ENCODE results near the gene PRPF8.
"Not testable (repeated sequence)": the region's sequence is repeated elsewhere in the genome, so short reads cannot be mapped to it uniquely, and the experiment has no call there.

PRPF8 gene

DNA sequence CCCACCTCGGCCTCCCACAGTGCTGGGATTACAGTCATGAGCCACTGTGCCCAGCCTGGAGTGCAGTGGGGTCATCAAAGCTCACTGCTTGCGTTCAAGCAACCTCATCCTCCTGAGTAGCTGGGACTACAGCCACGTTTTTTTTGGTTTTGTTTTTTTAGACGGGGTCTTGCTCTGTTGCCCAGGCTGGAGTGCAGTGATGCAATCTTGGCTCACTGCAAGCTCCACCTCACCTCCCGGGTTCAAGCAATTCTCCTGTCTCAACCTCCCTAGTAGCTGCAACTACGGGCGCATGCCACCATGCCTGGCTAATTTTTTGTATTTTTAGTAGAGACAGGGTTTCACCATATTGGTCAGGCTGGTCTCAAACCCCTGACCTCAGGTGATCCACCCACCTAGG lies 31.9 kb downstream of the PRPF8 start:
- not testable (repeated sequence) for H3K4me3 ChIP-seq (ENCODE audit: low read length in 2 of 2); H3K9ac ChIP-seq (ENCODE audit: low read depth in 1 of 2, low read length in 2 of 2); H3K27ac ChIP-seq (ENCODE audit: low read depth in 2 of 2, low read length in 2 of 2); H3K9me3 ChIP-seq (ENCODE audit: control insufficient read depth in 2 of 2, low read length in 2 of 2); H3K27me3 ChIP-seq (ENCODE audit: control insufficient read depth in 2 of 2, insufficient read depth in 2 of 2, low read length in 2 of 2)
- H3K4me1 ChIP-seq (ENCODE audit: control insufficient read depth in 2 of 2, insufficient read depth in 2 of 2, low read length in 2 of 2) = peaks cover 24 to 28% of the 10 kb centered on the region in 2 donors
- peaks cover 65 to 66% of the 10 kb centered on the region in 2 donors for H3K36me3 ChIP-seq (ENCODE audit: control insufficient read depth in 2 of 2, insufficient read depth in 2 of 2, low read length in 2 of 2)

DNA sequence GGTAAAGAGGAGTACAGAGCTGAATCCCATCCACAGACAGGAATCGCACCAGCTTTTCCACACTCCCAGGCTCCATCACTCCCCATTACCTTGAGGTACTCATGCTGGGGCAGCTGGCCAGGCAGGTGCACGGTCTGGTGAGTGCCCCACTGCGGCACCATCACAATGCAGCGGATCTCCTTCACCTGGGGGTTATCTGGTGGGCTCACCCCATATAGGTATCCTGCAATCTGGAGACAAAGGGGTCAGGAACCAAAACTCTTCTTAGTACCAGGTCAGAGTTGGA lies 33.2 kb downstream of the PRPF8 start:
- Histone ChIP-seq H3K4me1 (ENCODE audit: control insufficient read depth in 2 of 2, insufficient read depth in 2 of 2, low read length in 2 of 2) (peaks cover 28 to 32% of the 10 kb centered on the region in 2 donors), H3K9me3 (ENCODE audit: control insufficient read depth in 2 of 2, low read length in 2 of 2) (no peaks in the 10 kb centered on the region), H3K27ac (ENCODE audit: low read depth in 2 of 2, low read length in 2 of 2) (no peak overlapping the region), H3K9ac (ENCODE audit: low read depth in 1 of 2, low read length in 2 of 2) (no peak overlapping the region), H3K36me3 (ENCODE audit: control insufficient read depth in 2 of 2, insufficient read depth in 2 of 2, low read length in 2 of 2) (peaks cover 57 to 62% of the 10 kb centered on the region in 2 donors), H3K4me3 (ENCODE audit: low read length in 2 of 2) (no peak overlapping the region), H3K27me3 (ENCODE audit: control insufficient read depth in 2 of 2, insufficient read depth in 2 of 2, low read length in 2 of 2) (no peaks in the 10 kb centered on the region)

DNA sequence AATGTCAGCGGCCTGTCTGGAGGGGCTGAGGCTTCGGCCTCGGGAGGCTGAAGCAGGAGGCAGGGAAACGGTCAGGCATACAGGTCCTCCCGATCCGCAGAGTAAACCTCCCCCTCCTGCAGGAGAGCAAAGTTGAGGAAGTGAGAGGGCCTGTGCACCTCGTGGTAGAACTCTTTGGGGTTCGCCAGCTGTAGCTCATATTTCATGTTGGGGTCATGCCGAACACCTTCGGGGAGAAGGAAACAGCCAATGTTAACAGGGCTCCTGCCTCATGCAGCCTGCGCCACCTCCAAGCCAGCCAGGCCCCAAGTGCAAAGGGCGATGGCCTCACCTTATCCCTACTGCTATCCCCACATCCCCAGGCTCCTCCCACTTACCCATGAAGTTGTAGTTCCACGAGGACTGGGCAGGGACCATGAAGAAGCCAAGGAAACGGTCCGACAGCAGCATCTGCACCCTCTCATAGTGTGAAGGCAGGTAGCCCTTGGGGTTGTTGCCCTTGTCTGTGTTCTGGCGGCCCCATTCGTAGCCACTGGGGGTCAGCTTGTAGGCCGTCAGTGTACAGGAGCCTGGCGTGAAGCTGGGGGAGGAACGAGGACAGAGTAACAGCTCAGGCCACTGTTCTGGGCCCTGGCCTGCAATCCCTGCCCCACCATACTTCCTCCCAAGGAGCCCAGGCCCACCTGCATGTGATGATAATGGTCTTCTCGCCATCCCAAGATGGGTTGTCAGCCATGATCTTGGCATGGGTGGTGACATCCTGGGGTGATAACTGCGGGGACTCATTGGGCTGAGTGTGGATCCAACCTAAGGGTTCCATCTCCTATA lies 33.7 kb downstream of the PRPF8 start:
- Histone ChIP-seq H3K27me3 (ENCODE audit: control insufficient read depth in 2 of 2, insufficient read depth in 2 of 2, low read length in 2 of 2) (no peaks in the 10 kb centered on the region), H3K4me1 (ENCODE audit: control insufficient read depth in 2 of 2, insufficient read depth in 2 of 2, low read length in 2 of 2) (peaks cover 28 to 33% of the 10 kb centered on the region in 2 donors), H3K9ac (ENCODE audit: low read depth in 1 of 2, low read length in 2 of 2) (peak overlapping the region; percentile 11 to 95), H3K36me3 (ENCODE audit: control insufficient read depth in 2 of 2, insufficient read depth in 2 of 2, low read length in 2 of 2) (peaks cover 57% of the 10 kb centered on the region in 2 donors), H3K27ac (ENCODE audit: low read depth in 2 of 2, low read length in 2 of 2) (peak overlapping the region; percentile 99 to 100), H3K9me3 (ENCODE audit: control insufficient read depth in 2 of 2, low read length in 2 of 2) (no peaks in the 10 kb centered on the region), H3K4me3 (ENCODE audit: low read length in 2 of 2) (peak overlapping the region; percentile 20 to 33)

DNA sequence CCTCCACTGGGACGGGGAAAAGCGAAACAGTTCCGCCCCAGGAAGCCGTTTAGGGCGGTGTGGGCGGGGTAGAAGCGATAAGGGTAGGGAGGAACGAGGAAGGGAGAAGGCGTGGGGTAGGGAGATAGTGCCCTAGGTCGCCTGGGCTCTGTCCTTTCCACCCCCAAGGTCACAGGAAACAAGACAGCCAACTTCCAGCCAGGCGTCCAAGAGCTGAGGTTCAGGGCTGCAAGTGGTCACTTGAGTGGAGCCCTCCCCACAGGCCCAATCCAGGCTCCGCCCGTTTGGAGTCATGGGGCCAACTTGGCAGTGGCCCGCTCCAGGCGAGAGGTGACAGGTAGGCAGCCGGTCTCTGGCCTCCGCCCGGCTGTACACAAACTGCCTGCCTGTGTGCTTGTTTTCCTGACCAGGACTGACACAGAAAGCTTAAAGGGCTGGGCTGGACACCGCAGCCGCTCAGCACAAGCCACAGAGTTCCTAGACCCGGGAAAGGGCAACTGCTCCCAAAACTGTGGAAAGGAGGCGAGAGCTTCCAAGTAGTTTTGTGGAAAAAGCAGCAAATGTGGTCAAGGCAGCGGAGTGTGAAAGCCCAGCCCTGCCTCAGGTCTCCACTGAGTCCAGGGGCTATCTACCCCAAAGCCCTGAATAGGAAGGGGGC lies 34.7 kb downstream of the PRPF8 start, which contains the start of gene RILP:
Gene RILP (minus strand): TSS at position 23 of the 658 bp plus-strand sequence. CDS start 62 bp downstream, outside the sequence.
- peak within 1 kb of the TSS; percentile 72 to 77 for H3K4me3 ChIP-seq (ENCODE audit: low read length in 2 of 2)
- peaks cover 49 to 54% of the 10 kb centered on the region in 2 donors for H3K36me3 ChIP-seq (ENCODE audit: control insufficient read depth in 2 of 2, insufficient read depth in 2 of 2, low read length in 2 of 2)
- no peaks in the 10 kb centered on the region for H3K9me3 ChIP-seq (ENCODE audit: control insufficient read depth in 2 of 2, low read length in 2 of 2)
- H3K9ac ChIP-seq (ENCODE audit: low read depth in 1 of 2, low read length in 2 of 2) = peak within 1 kb of the TSS; percentile 78 to 95
- no peaks in the 10 kb centered on the region for H3K27me3 ChIP-seq (ENCODE audit: control insufficient read depth in 2 of 2, insufficient read depth in 2 of 2, low read length in 2 of 2)
- peaks cover 28 to 35% of the 10 kb centered on the region in 2 donors for H3K4me1 ChIP-seq (ENCODE audit: control insufficient read depth in 2 of 2, insufficient read depth in 2 of 2, low read length in 2 of 2)
- H3K27ac ChIP-seq (ENCODE audit: low read depth in 2 of 2, low read length in 2 of 2) = peak within 1 kb of the TSS; percentile 99 to 100

DNA sequence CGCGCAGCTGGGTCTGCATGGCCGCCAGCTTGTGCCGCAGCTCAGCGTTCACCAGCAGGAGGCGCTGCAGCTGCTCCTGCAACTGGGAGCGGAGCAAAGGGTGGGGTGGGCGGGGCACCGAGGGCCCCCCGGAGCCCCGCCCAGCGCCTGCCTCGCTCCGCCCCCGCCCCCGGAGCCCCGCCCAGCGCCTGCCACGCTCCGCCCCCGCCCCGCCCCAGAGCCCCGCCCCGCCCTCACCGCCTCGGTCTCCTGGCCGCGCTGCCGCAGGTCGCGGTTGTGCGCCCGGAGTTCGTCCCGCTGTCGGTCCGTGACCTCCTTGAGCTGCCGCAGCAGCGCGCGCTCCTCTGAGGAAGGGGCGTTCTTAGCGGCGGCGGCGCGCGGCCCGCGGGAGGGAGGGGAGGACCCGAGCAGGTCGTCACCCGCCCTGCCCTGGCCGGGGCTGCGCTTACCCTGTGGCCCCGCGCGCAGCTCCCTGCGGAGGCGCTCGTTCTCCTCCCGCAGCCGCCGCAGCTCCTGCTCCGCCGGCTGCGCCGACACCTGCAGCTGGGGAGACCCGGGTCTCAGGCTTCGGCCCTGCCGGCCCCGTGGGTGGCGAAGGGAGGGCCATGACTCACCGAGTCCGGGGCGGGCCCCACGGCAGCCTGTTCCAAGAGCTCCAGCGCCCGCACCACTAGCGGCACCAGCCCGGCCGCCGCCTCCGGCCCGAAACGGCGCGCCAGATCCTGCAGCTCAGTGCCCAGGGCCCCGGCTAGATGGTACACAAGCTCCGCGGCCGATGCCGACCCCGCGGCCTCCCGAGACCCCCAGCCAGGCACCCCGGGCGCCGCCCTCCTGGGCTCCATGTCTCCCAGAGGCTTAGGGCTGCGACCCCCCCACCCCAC lies 35.5 kb downstream of the PRPF8 start:
- Histone ChIP-seq H3K4me3 (ENCODE audit: low read length in 2 of 2) (peak overlapping the region; percentile 72 to 77), H3K9ac (ENCODE audit: low read depth in 1 of 2, low read length in 2 of 2) (peak overlapping the region; percentile 76 to 95), H3K9me3 (ENCODE audit: control insufficient read depth in 2 of 2, low read length in 2 of 2) (no peaks in the 10 kb centered on the region), H3K36me3 (ENCODE audit: control insufficient read depth in 2 of 2, insufficient read depth in 2 of 2, low read length in 2 of 2) (peaks cover 42 to 48% of the 10 kb centered on the region in 2 donors), H3K27me3 (ENCODE audit: control insufficient read depth in 2 of 2, insufficient read depth in 2 of 2, low read length in 2 of 2) (no peaks in the 10 kb centered on the region), H3K4me1 (ENCODE audit: control insufficient read depth in 2 of 2, insufficient read depth in 2 of 2, low read length in 2 of 2) (peaks cover 33 to 39% of the 10 kb centered on the region in 2 donors), H3K27ac (ENCODE audit: low read depth in 2 of 2, low read length in 2 of 2) (peak overlapping the region; percentile 99 to 100)

DNA sequence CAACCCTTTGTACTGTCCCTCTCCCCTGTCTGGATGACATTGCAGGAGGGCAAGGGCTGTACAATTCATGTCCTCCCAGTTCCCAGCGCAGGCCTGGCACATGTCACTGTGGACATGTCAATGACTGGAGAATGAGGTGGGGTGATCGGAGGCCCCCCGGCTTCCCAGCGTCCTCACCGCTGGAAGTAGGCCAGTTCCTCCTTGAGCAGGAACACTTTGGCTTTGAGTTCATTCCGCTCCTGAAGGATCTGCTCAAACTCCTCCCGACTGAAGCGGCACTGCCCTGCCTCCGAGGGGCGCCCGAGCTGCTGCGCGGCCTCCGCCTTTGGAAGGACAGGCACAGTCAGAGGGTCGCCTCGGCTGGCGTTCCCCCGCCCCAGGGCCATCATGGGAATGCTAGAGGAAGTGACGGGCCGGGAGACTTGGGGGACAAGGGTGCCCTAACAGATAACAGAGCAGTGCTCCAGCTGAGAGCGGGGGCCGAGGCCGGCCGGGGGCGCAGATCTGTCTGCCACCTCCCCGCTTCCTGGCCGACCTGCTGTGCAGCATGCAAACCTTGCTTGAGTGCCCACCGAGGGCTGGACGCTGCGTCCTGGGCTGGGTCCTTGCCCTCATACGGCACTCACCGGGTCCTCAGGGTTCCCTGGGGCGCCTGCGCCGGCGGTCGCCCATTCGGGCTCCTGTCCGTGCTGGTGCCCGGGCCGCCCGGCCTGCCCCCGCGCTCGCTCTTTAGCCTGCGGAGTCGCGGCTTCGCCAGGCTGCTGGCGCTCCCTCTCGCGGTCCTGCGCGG lies 36.3 kb downstream of the PRPF8 start:
- Histone ChIP-seq H3K36me3 (ENCODE audit: control insufficient read depth in 2 of 2, insufficient read depth in 2 of 2, low read length in 2 of 2) (peaks cover 33 to 39% of the 10 kb centered on the region in 2 donors), H3K27me3 (ENCODE audit: control insufficient read depth in 2 of 2, insufficient read depth in 2 of 2, low read length in 2 of 2) (no peaks in the 10 kb centered on the region), H3K4me1 (ENCODE audit: control insufficient read depth in 2 of 2, insufficient read depth in 2 of 2, low read length in 2 of 2) (peaks cover 41 to 46% of the 10 kb centered on the region in 2 donors), H3K4me3 (ENCODE audit: low read length in 2 of 2) (peak overlapping the region; percentile 63 to 70), H3K27ac (ENCODE audit: low read depth in 2 of 2, low read length in 2 of 2) (peak overlapping the region; percentile 58 to 79), H3K9ac (ENCODE audit: low read depth in 1 of 2, low read length in 2 of 2) (peak overlapping the region; percentile 41 to 68), H3K9me3 (ENCODE audit: control insufficient read depth in 2 of 2, low read length in 2 of 2) (no peaks in the 10 kb centered on the region)

DNA sequence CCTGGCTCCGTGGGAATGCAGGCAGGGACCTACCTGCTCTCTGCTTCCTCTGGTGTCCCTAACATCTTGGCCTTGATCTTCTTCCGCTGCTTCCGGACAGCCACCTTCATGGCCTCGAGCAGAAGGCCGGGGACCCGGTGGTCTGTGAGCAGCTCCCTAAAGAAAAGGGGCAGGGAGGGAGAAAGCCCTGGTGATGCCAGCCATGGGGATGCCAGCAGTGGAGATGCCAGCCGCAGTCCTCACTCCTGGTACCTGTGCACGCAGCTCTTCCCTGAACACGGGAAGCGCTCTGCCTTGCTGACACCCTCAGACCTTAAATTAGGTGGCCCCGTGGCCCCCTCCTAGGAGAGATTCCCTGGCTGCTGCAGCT lies 36.9 kb downstream of the PRPF8 start:
- Histone ChIP-seq H3K9me3 (ENCODE audit: control insufficient read depth in 2 of 2, low read length in 2 of 2) (no peaks in the 10 kb centered on the region), H3K36me3 (ENCODE audit: control insufficient read depth in 2 of 2, insufficient read depth in 2 of 2, low read length in 2 of 2) (peaks cover 28 to 34% of the 10 kb centered on the region in 2 donors), H3K27ac (ENCODE audit: low read depth in 2 of 2, low read length in 2 of 2) (peak overlapping the region in 1 of 2 donors; percentile 79), H3K27me3 (ENCODE audit: control insufficient read depth in 2 of 2, insufficient read depth in 2 of 2, low read length in 2 of 2) (no peaks in the 10 kb centered on the region), H3K4me3 (ENCODE audit: low read length in 2 of 2) (peak overlapping the region in 1 of 2 donors; percentile 70), H3K4me1 (ENCODE audit: control insufficient read depth in 2 of 2, insufficient read depth in 2 of 2, low read length in 2 of 2) (peaks cover 41 to 46% of the 10 kb centered on the region in 2 donors), H3K9ac (ENCODE audit: low read depth in 1 of 2, low read length in 2 of 2) (peak overlapping the region in 1 of 2 donors; percentile 68)

DNA sequence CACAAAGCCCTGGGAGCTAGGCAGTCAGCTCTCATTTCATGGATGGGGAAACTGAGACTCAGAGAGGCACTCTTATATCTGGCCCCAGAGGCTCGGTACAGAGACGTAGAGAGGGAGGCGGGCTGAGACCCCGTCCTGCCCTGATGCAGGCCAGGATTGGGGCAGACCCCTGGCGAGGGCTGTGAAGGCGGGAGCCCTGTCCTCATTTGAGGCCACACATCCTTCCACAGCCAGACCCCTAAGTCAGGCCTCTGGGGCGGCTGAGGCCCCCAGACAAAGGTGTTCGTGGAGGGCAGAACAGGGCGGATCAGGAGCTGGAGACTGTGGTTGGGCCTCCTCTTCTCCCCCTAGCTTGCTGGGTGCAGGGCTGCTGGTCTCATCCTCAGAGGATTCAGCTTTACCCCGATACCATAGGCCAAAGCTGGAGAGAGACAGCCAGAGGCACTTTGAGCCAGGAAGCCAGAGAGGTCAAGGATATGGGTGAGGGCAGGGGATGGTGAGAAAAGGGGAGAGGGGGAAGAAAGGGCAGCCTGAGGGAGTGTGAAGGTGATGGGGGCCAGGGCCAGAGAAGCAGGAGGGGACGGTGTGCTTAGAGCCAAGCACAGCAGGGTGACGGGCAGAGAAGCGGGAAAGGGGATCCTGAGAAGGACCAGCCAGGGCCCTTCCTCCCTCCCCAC lies 38.3 kb downstream of the PRPF8 start:
- Histone ChIP-seq H3K4me3 (ENCODE audit: low read length in 2 of 2) (no peak overlapping the region), H3K27me3 (ENCODE audit: control insufficient read depth in 2 of 2, insufficient read depth in 2 of 2, low read length in 2 of 2) (no peaks in the 10 kb centered on the region), H3K27ac (ENCODE audit: low read depth in 2 of 2, low read length in 2 of 2) (peak overlapping the region in 1 of 2 donors; percentile 43), H3K9ac (ENCODE audit: low read depth in 1 of 2, low read length in 2 of 2) (no peak overlapping the region), H3K4me1 (ENCODE audit: control insufficient read depth in 2 of 2, insufficient read depth in 2 of 2, low read length in 2 of 2) (peaks cover 41 to 43% of the 10 kb centered on the region in 2 donors), H3K9me3 (ENCODE audit: control insufficient read depth in 2 of 2, low read length in 2 of 2) (no peaks in the 10 kb centered on the region), H3K36me3 (ENCODE audit: control insufficient read depth in 2 of 2, insufficient read depth in 2 of 2, low read length in 2 of 2) (peaks cover 14 to 19% of the 10 kb centered on the region in 2 donors)

All from mucosa of rectum (tissue), 2 donors.